HCT116 (cell line): ENCODE results near the gene PPP6C.

Source experiments
- EGR1 ChIP-seq: IDR thresholded peaks from 2 replicates; pipeline ENCODE4 v1.6.1; 2012; ENCODE audit warnings: low read depth
- EZH2 ChIP-seq: fragments of 200-600 bp; sonication (generic); IDR thresholded peaks from 2 replicates; pipeline ENCODE4 v1.6.1; 2017; ENCODE audit warnings: antibody characterized with exemption, mixed run types
- POLR2A ChIP-seq: IDR thresholded peaks from 2 replicates; pipeline ENCODE4 v1.7.0; 2011; ENCODE audit warnings: borderline replicate concordance; ENCODE audit not compliant: insufficient read depth, insufficient read length; ENCODE audit errors: extremely low read depth
- POLR2AphosphoS5 ChIP-seq: IDR thresholded peaks from 2 replicates; pipeline ENCODE4 v1.6.1; 2011; ENCODE audit warnings: mild to moderate bottlenecking, low read depth, low read length, moderate library complexity
- RAD21 ChIP-seq: IDR thresholded peaks from 2 replicates; pipeline ENCODE4 v1.6.1; 2012; ENCODE audit warnings: low read depth, mild to moderate bottlenecking
- SIN3A ChIP-seq: IDR thresholded peaks from 2 replicates; pipeline ENCODE4 v1.6.1; 2012; ENCODE audit warnings: low read depth
- ZFX ChIP-seq: fragments of 450-650 bp; IDR thresholded peaks from 2 replicates; pipeline ENCODE4 v1.6.1; 2017
- ZNF274 ChIP-seq: fragments of 200-500 bp; sonication (Bioruptor generic); IDR thresholded peaks from 2 replicates; pipeline ENCODE4 v1.6.1; 2014; ENCODE audit warnings: mild to moderate bottlenecking, low read depth, low read length, inconsistent platforms
- TF ChIP-seq, protein P1 (sequence below), 3 experiments: fragments of 200-600 bp in 1 of 3; sonication (generic) in 1 of 3; IDR thresholded peaks in 2 of 3; conservative IDR thresholded peaks in 1 of 3; 2 replicates each; pipeline ENCODE4 v1.5.1; 2012 to 2017; ENCODE audit warnings: low read depth in 2 of 3, low read length in 2 of 3, antibody characterized with exemption in 1 of 3, borderline replicate concordance in 1 of 3, control low read depth in 1 of 3, mild to moderate bottlenecking in 1 of 3, mixed read lengths in 1 of 3, mixed run types in 1 of 3, moderate library complexity in 1 of 3; ENCODE audit not compliant: insufficient read depth in 1 of 3
- TF ChIP-seq, protein P2 (sequence below): IDR thresholded peaks from 2 replicates; pipeline ENCODE4 v1.6.1; 2012

DNA sequence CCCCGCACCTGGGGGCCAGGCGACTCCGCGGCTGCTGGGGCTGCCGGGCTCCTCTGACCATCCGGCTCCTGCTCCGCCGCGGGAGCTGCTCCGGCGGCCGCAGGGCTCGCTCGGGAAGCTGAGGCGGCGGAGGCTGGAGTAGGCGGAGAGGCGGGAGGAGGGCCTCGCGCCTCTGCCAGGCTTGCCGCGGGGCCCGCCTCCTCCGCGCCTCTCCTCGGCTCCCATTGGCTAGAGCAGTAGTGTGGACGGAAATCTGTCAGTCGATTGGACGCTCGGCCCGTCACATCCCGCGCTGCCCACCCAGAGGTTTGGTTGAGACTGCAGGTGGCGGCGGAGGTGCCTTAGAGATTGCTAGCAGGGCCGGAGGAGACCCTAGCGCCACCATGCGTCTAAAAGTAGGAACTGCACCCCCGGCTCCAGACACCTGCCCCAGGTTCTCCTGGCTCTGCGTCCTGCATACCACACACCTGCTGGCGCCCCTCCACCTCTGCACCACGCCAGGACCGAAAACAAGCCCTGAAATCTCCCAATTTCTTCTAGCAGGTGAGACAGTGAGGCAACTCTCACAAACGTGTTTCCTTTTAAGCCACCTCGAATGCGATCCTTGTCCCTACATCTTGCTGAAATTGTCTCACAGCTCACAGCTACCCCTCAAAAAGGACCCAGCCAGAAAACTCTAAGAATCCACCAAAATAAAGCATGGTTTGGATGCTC is 46.1 kb downstream of the PPP6C start, which contains the start of gene SCAI:
- TF ChIP-seq, protein P1, sequence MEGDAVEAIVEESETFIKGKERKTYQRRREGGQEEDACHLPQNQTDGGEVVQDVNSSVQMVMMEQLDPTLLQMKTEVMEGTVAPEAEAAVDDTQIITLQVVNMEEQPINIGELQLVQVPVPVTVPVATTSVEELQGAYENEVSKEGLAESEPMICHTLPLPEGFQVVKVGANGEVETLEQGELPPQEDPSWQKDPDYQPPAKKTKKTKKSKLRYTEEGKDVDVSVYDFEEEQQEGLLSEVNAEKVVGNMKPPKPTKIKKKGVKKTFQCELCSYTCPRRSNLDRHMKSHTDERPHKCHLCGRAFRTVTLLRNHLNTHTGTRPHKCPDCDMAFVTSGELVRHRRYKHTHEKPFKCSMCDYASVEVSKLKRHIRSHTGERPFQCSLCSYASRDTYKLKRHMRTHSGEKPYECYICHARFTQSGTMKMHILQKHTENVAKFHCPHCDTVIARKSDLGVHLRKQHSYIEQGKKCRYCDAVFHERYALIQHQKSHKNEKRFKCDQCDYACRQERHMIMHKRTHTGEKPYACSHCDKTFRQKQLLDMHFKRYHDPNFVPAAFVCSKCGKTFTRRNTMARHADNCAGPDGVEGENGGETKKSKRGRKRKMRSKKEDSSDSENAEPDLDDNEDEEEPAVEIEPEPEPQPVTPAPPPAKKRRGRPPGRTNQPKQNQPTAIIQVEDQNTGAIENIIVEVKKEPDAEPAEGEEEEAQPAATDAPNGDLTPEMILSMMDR (IDR thresholded peaks at IDR 0.05 in 2 of 3, conservative IDR thresholded peaks at IDR 0.05 in 1 of 3; ENCODE audit: borderline replicate concordance in 1 of 3, insufficient read depth in 1 of 3, low read depth in 2 of 3, low read length in 2 of 3): peak; percentile 83 to 99 (median 97)
- TF ChIP-seq POLR2AphosphoS5 (peak; percentile 86), SIN3A (no peak), EZH2 (no peak), ZFX (peak; percentile 40; the same call in 1 of the 2 replicates), EGR1 (no peak), RAD21 (peak; percentile 88), ZNF274 (no peak), POLR2A (no peak)
- TF ChIP-seq, protein P2, sequence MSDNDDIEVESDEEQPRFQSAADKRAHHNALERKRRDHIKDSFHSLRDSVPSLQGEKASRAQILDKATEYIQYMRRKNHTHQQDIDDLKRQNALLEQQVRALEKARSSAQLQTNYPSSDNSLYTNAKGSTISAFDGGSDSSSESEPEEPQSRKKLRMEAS: peak; percentile 91
